Stimulated activated CD4-positive, alpha-beta T cell treated with anti-CD3 and anti-CD28 coated beads, TNF-alpha, amount 100 ng/mL, for 1 hour (primary cell): ENCODE data around the gene ANO10.
"Not testable (repeated sequence)": the region's sequence is repeated elsewhere in the genome, so short reads cannot be mapped to it uniquely, and the experiment has no call there.

Experiments
- DNase-seq, 3 donors: peaks; one replicate each; pipeline ENCODE4 v3.0.0-alpha.2; 2020; ENCODE audit warnings: low read depth in 3 of 3, low spot score in 1 of 3

Gene ANO10

DNA sequence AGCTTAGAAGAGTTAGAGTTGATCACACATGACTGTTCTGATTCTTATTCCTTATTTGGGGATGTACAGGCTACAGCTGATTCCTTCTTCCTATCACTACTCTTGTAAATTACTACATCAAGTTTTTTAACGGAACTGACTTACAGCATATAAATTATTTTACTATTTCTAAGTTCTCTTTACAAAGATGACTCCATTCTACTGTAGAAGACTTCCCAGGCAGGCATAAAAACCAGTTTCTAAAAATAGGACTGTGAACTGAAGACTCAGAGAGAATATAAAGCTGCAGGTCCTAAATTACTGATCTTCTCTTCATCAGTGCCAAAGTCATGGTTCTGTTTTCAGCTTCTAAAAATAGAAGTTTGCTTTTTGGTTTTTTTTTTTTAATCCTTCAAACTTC, 38.9 kb downstream of the ANO10 start:
- no peak for DNase-seq

DNA sequence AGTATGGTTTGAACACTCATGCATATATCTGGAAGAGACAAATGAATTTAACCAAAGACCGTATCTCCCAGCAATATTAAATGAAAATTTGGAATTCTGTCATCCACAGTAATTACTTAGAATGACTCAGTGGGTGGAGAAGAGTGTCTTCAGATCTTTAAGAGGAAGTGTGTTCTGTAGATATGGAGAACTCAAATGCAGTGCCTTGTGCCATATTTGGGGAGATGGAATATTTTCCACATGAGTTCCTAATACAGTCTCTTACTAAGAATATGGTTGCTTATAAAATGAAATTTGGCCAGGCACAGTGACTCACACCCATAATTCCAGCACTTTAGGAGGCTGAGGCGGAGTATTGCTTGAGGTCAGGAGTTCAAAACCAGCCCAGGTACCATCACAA, 40.5 kb downstream of the ANO10 start:
- no peak for DNase-seq

DNA sequence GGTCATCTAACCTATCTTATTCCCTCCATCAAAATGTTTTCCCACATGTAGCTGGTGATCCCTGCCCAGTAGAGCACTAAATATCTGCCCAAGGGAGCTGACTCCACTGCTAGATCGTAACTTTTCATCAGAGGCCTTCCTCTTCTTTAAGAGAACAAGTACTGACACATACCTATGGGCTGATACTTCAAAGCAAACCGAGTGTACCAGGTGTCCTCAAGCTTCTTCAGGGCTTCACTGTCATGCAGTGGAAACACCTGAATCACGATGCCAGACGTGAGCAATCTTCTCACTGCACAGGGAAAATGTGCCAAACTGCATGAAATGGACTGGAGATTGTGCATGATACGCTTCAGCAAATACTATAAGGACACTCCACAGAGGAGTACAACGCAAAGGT, 41.6 kb downstream of the ANO10 start:
- DNase-seq, result no peak

DNA sequence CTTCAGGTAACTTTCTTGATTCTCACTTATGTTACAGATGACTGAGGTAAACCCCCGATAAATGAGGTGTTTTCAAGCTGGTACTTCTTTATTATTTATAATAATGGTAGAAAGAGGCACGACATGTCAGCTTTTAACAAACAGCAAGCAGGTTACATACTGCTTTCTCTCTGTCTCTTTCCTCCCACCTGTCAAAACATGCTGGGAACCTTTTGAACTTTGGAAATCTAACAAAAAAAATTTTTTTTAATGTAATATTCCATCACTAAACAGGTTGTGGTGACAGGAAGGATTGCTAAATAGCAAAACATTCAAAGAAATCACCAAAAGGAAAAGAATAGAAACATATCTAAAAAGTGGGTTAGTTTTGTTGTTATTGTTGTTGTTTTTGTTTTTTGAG, 48.2 kb downstream of the ANO10 start:
- no peak for DNase-seq

DNA sequence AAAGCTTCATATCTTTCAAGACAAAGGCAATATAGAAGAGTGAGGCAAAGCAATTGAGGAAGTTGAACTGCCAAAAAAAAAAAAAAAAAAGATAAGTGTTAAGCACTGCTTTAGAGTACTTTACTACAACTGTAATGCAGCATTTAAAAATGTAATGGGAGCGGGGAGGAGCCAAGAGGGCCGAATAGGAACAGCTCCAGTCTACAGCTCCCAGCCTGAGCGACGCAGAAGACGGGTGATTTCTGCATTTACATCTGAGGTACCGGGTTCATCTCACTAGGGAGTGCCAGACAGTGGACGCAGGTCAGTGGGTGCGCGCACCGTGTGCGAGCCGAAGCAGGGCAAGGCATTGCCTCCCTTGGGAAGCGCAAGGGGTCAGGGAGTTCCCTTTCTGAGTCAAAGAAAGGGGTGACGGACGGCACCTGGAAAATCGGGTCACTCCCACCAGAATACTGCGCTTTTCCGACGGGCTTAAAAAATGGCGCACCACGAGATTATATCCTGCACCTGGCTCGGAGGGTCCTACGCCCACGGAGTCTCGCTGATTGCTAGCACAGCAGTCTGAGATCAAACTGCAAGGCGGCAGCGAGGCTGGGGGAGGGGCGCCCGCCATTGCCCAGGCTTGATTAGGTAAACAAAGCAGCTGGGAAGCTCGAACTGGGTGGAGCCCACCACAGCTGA, 56.0 kb downstream of the ANO10 start:
- DNase-seq, result not testable (repeated sequence)

DNA sequence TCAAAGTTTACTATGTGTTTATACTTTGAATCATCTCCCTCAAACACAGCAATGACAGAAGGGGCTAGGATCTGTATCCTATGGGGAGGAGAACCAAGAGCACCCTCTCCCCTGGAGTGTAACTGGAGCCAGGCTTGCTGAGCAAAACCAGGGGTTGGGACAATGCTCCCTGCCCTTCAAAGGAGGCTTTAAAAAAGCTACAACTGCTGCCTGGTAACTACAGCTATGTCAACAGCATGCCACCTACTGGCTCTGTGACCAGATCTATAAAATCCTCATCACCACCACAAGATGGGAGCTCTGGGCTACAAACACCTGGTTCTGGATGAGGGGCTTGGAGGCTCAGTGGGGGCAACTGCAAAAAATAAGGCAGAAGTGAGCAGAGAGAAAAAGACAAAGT, 61.9 kb downstream of the ANO10 start:
- no peak for DNase-seq

DNA sequence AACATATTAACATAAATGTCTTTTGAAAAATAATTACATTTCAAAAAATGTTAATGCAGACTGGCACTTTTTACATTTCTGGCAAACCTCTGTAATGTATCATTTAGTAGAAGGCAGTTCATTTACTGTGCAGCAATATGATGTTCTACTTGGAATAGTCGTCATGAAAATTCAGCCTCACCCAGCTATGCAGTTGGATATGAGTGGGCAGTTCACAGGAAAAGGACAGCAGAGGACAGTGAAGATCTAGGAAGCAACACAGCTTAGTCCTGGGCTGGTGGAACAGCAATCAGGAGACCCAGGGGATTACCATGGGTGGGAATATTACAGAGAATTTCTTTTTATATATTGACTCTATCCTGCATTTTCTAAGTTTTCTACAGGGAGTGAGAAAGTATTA, 63.6 kb downstream of the ANO10 start:
- DNase-seq, result no peak

DNA sequence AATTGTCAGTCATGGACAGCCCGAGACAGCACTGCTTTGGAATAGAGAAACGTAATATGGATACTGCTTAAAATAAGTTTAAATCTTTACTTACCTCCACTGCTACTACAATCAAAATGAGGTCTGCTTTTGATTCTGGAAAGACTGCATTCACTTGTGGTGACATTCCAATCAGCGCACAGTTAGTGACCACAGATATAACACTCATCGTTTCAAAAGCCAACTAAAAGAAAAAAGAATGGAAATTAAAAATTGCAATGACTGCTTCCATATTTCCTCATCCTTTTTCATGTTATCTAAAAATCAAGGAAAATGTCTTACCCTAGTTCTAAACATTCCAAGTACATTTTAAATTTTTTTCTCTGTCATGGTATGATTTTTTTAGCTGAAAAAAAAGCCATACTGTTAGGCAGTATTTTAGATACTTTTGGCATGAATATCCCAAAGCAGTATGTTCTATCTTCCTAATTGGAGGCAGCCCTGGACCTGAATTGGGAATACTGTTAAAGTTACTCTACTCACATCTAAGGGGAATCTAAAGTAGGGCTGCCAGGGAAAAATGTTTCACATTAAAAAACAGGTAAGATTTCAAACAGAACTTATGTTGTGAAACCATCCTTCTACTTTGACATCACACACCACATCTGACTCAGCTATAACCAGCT, 72.1 kb downstream of the ANO10 start:
- no peak for DNase-seq

DNA sequence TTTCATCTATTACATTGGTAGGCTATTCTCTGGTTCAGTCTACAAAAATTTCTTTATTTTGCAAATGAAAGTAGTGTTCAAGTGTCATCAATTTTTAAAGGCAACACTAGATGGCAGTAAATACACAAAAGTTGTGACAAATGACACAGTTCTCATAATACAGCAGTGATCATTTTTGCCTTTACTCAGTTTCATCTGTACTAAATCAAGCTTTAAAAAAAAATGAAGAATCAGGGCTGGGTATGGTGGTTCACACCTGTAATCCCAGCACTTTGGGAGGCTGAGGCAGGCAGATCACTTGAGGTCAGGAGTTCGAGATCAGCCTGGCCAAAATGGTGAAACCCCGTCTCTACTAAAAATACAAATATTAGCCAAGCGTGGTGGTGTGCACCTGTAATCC, 77.5 kb downstream of the ANO10 start:
- DNase-seq, result not testable (repeated sequence)

DNA sequence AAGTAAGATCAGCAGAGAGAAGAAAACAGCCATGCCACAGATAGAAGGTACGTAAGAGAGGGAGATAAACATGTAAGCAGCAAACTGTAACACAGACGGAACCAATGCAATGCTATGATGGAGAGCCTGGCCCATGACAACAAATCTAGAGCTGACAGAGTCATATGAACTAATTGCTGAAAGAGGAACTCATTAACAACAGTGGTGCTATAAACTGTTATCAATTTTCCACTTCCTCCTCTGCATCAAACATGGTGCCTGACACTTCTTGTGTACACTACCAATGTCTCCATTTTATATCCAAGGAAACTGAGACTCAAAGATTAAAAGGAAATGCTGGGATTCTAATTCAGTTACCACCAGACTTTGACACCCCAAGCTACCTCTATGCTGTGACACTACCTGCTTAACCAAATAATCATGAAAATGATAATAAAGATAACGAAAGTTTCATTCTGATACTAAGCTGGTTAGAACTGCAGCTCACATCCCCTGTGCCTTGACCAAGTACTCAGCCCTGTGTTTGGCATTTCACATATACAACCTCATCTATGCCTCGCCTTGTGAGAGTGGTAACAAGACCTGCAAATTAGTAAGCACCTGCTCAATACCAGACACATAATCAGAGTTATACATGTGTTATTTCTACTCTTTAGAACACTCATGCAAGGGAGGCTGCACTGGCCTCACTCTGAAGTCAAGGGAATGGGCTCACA, 79.3 kb downstream of the ANO10 start:
- DNase-seq, result no peak

DNA sequence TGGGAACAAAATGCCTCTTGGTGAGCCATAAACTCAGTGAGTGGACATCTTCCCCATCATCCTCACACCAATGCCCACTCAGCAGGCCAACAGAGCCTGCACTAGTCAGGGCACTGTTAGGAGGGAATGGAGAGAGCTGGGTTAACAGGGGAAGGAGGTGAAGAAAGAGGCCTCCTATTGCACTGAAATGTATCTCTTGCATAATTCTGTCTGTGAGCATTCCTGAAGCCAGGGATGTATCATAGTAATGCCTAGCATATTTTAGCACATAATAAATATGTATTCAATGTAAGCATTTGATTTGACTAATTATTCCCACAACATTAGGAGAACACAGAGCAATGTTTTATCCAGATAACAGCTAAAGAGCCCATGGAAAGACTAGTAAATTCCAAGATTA, 81.2 kb downstream of the ANO10 start:
- no peak for DNase-seq

DNA sequence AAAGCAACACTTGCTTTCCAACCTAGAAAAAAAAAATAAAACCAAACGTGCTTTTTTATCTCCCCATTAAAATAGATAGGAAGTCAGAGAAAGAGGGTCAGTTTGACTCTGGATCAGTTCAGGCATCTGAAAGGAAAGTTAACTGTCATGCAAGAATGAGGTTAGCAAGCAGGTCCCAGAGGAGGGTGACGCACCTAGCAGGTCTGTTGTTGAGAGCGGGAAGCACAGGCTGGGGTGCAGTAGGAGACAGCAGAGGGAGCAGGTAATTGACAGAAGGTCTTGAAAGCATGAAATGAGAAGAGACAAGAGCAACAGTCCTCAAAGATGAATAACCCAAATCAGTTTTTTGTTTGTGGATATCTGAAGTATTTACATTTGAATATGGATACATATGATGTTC, 82.5 kb downstream of the ANO10 start:
- no peak for DNase-seq

DNA sequence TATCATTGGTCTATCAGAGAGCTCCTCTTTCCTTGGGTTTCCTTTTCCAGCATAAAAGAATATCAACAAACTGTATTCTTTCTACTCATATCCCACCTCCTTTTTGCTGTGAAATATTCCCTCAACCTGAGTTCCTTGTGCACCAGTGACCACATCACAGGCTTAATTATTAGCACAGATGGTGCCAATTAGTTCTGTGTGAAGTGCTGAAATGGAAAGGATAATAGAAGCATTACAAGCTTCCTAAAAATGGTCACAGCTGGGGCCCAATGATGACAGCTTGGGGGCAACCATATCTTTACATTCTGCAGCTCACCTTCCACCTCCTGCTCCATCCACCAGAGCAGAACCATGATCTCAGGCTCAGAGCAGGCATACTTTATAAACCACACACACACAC, 84.6 kb downstream of the ANO10 start:
- DNase-seq, result no peak

DNA sequence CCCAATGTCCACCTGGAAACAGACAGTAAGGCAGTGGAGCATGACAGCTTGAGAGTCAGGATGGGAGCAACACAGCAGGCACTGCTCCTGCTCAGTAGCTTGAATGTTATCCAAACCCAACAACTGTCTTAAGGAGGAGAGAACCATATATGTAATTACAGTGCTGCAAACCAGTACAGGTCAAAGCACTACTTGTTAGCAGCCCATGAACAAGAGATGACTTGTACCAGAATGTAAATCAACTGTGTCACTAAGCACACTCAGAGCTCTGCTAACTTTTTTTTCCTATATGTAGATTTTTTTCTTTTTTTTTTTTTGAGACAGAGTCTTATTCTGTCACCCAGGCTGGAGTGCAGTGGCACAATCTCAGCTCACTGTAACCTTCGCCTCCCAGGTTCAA, 87.1 kb downstream of the ANO10 start:
- no peak for DNase-seq

DNA sequence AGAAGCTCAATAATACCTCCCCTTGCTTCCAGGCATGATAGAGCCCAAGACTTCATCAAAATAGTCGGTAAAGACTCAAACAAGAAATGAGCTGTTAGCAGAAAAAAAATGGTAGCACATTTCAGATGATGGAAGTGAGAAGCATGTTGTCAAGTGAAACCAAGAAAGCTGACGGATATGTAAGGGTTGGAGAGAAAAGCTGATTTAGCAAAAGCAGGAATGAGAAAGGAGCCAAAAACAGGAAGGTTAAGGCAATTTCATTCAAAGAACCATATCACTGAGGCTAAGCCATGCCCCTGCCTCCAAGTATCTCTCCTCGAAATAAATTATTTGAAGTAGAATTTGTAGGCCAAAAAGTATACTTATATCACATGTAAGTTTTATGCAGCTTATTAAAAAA, 88.8 kb downstream of the ANO10 start:
- no peak for DNase-seq

DNA sequence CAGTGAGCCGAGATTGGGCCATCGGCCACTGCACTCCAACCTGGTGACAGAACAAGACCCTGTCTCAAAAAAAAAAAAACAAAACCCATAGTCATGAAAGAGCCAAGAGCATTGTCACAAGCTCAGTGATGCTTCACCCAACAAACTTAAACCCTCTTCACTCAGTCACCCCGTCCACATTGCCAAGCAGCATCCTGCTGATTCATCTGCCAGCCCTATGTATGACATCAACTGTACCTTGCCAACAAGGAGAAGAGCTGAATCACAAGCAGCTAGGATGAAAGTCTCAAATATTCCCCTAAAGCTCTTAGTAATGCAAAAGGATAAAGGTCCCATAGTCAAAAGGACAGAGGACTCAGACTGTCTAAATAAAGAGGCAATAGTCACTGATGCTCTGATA, 90.0 kb downstream of the ANO10 start:
- DNase-seq, result no peak

DNA sequence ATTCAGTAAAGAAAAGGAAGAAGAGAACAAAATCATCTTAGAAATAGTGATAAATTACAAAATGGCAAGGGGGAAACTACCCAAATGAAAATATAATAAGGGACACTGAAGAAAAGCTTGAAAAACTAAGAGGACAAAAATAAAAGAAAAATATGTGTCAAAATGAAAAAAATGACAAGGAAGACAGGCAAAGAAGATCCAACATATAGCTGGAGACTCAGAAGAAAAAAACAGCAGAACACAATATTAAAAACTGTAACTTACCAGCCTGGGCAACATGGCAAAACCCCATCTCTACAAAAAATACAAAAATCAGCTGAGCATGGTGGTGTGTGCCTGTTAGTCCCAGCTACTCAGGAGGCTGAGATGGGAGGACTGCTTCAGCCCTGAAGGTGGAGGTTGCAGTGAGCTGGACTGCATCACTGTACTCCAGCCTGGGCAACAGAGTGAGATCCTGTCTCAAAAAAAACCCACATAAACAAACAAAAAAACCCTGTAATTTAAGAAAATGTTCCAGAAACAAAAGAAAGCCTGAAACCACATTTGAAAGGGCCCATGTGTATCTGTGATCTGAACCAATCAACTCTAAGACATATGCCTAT, 93.2 kb downstream of the ANO10 start:
- no peak for DNase-seq

DNA sequence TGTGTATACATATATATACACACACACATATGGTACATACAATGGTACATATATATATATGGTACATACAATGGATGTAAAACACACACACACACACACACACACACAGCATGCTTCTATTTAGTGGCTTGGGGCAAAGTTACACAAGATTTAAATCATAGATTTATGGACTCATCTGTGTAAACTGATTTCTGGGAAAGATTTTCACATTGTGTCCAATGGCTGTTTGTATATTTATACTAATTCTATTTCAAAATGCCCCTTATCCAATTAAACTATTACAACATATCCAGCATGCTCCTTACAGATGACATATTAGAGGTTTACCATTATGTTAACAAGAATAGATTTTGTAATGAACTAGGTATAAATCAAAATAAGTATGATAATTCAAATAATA, 94.9 kb downstream of the ANO10 start:
- no peak for DNase-seq

DNA sequence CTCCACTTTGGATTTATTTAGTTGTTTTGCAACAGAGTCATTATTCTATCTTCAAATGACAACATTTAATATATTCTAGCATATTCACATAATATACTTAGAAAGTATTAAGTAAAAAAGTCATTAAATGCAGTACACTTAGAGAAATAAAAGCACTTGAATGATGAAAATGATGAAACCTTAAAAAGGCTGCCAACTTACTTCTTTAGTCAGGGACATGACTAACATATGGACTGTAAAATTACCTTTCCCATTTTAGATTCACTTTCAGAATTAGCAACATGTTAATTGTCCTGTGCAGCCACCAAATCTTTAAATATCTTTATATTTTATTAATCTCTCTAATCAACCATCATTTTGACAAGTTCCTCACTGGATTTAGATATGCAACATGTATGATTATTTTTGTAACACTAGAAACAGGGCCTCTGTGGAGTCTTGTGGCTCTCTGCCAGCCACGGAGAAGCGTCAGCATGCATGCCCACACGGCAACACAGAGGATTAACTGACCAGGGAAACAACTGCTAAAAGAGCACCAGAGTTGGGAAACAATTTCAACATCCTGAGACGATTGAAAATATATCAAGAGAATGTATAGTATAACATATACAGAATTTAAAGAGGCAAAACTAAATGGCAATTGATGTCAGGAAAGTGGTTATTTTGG, 95.7 kb downstream of the ANO10 start:
- DNase-seq, result no peak

DNA sequence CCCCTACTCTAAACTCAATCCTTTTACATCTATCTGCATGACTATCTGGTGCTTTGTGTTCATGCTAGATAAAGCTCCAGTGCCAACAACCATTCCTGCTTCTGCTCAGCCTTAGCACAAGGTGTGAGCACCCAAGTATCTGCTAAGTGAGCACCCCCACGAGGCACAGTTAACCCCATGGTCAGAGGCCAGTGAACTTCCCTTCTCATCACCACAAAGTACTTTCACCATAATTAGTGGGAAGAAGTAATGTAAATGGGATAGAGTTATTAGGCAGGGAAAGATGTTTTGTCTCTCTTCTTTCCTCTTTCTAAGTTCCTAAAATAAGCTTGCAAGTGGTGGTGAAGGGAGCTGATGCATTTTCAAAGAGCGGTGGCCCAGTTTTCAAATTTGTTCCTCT, 96.4 kb downstream of the ANO10 start:
- DNase-seq, result no peak

DNA sequence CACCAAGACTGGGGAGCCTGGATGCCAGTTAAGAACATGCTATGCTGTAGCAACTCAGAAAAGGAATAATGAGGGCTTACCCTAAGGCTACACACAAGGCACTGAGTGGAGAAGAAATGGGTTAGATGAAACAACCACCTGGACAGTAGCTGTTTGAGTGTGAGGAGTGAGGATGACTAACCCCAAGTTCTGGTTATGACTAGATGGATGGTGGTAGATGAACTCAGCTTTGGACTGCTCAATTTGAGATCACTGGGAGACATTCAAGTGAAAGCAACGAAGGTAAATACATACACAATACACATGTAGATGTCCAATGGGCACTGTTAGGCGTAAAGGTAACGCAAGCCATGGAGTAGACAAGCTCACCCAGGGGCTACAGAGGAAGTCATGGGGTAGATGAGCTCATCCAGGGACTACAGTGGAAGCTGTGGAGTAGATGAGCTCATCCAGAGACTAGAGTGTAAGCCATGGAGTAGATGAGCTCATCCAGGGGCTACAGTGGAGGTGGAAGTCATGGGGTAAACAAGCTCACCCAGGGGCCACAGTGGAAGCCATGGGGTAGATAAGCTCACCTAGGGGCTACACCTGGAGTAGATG, 98.3 kb downstream of the ANO10 start:
- DNase-seq, result no peak
